ENCODE data around the gene CDC25B. TPM values are rescaled to one million over a fixed set of nuclear protein-coding genes. Genes with fewer than 3 reads are reported as not detected.
A peak's percentile ranks its signal among the peaks of the same experiment; 100 is the strongest.

CDC25B gene
- total and polyA plus RNA-seq, 2 of the 13 experiments (the other 11 are each of a cell fraction or from before 2014, with no cell fraction given) = 14.5 to 19.4 TPM

DNA sequence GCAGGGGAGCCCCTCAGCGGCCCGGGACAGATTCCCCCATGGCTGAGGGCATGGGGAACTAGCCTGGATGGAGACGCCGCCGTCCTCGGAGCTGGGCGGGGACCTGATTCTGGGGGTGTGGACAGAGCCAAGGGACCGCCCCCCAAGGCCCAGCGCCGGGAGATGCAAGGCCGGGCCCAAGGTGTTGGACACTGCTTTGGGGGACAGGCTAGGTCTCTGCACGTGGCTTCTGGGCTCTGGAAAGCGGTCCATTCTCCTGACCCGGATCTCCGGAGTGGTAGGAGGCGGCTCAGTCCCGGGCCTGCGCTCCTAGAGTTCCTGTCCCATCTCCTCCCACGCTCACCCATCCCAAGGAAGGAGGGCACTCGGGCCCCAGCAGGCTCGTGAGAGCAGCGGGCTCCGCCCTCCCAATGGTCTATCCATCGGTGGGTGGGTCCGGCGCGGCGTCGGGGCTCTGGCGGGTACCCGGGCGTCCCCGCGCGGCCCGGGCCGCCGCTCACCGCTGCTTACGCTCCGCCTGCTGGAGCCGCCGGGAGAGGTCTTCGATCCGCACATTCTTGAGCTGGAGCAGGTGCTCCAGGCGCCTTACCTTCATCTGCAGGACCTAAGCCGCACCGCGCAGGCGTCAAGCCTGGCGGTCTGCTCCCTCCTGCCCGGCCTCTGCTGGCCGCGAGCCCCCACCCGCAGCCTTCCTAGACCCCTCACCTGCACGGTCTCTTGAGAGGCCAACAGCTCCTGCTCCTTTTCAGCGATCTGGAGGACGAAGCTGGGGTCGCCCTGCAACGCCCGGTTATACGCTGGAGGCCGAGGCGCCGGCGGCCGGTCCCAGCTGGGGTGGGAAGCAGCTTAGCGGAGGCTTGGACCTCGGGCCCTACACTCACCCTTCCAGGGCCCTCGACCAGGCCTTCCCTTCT is 18.1 kb upstream of the CDC25B start (continued):
- TF ChIP-seq SNAPC4 (CRISPR knock-in tag; IDR thresholded peaks at IDR 0.05) = 0 out of 2 replicates have a peak, but pooled peaks have one; percentile 41
- no peak for TF ChIP-seq ZHX2 (IDR thresholded peaks at IDR 0.05; ENCODE audit: low read depth)
- TF ChIP-seq ZHX2 (CRISPR knock-in tag; IDR thresholded peaks at IDR 0.05; ENCODE audit: borderline replicate concordance) = no peak
- TF ChIP-seq, protein P1, sequence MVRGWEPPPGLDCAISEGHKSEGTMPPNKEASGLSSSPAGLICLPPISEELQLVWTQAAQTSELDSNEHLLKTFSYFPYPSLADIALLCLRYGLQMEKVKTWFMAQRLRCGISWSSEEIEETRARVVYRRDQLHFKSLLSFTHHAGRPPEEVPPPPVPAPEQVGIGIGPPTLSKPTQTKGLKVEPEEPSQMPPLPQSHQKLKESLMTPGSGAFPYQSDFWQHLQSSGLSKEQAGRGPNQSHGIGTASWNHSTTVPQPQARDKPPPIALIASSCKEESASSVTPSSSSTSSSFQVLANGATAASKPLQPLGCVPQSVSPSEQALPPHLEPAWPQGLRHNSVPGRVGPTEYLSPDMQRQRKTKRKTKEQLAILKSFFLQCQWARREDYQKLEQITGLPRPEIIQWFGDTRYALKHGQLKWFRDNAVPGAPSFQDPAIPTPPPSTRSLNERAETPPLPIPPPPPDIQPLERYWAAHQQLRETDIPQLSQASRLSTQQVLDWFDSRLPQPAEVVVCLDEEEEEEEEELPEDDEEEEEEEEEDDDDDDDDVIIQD (CRISPR knock-in tag; IDR thresholded peaks at IDR 0.05; ENCODE audit: low read depth) = no peak
- 0 out of 2 replicates have a peak, but pooled peaks have one; percentile 13 for TF ChIP-seq TERF1 (CRISPR knock-in tag; IDR thresholded peaks at IDR 0.05)
- TF ChIP-seq ZNF761 (CRISPR knock-in tag; conservative IDR thresholded peaks at IDR 0.05) = 0 out of 2 replicates have a peak, but pooled peaks have one; percentile 51
- no peak for TF ChIP-seq REL (CRISPR knock-in tag; conservative IDR thresholded peaks at IDR 0.05)
- TF ChIP-seq BCL3 (CRISPR knock-in tag; IDR thresholded peaks at IDR 0.05) = peak; percentile 84; the same call in 1 of the 2 replicates
- peak; percentile 82; the same call in 1 of the 2 replicates for TF ChIP-seq ZNF274 (CRISPR knock-in tag; IDR thresholded peaks at IDR 0.05)
- TF ChIP-seq ZFP62 (CRISPR knock-in tag; IDR thresholded peaks at IDR 0.05) = no peak
- no peak for TF ChIP-seq SOX5 (CRISPR knock-in tag; IDR thresholded peaks at IDR 0.05; ENCODE audit: borderline replicate concordance)
- TF ChIP-seq ZNF230 (CRISPR knock-in tag; IDR thresholded peaks at IDR 0.05) = peak; percentile 47; the same call in 1 of the 2 replicates

All from HepG2 (cell line).